ENCODE data around the gene H6PD. TPM values are rescaled to one million over a fixed set of nuclear protein-coding genes. Genes with fewer than 3 reads are reported as not detected.

The H6PD gene
- total RNA-seq, 4 donors from 2014 or later, result 37.3 to 65.1 (median 44.4) TPM

- H3K4me1 ChIP-seq, result peaks cover 97 to 98% of the 10 kb centered on the region in 2 donors
- H3K9me3 ChIP-seq, result no peaks in the 10 kb centered on the region
- peak; percentile 97 to 99 for DNase-seq
- TF ChIP-seq POLR2A (IDR thresholded peaks at IDR 0.05) (peak; percentile 75 to 80), CTCF (IDR thresholded peaks at IDR 0.05 in 4 of 5, conservative IDR thresholded peaks at IDR 0.05 in 1 of 5) (no peak)
- ATAC-seq, result peak; percentile 58 to 59
- intact Hi-C loops (cut with DNase I; ENCODE audit: low total_unique reads), result loop anchor here (5.0 kb wide), 2 partner anchors 135 to 310 kb away; no protein-coding TSS in a partner anchor
- peaks cover 0 to 9% of the 10 kb centered on the region in 2 donors for H3K36me3 ChIP-seq
- peak overlapping the region; percentile 86 to 99 (median 92) for H3K27ac ChIP-seq
- no peaks in the 10 kb centered on the region for H3K27me3 ChIP-seq
- H3K4me3 ChIP-seq, result peak overlapping the region; percentile 37 to 58 (median 53)
- in situ Hi-C loops (cut with MboI; ENCODE audit: low sequenced_read_pairs in 4 of 4), result no loop called here
Observed at GRCh38 chr1:9242338-9242969, 7.9 kb downstream of the H6PD start.

GRCh38 chr1:9243066-9243739 lies 8.6 kb downstream of the H6PD start:
- peaks cover 0 to 10% of the 10 kb centered on the region in 2 donors for H3K36me3 ChIP-seq
- H3K4me1 ChIP-seq, result peaks cover 97 to 98% of the 10 kb centered on the region in 2 donors
- peak overlapping the region; percentile 37 to 58 (median 53) for H3K4me3 ChIP-seq
- in situ Hi-C loops (cut with MboI; ENCODE audit: low sequenced_read_pairs in 4 of 4), result no loop called here
- intact Hi-C loops (cut with DNase I; ENCODE audit: low total_unique reads), result loop anchor here (5.0 kb wide), 2 partner anchors 134 to 309 kb away; no protein-coding TSS in a partner anchor
- TF ChIP-seq CTCF (IDR thresholded peaks at IDR 0.05 in 4 of 5, conservative IDR thresholded peaks at IDR 0.05 in 1 of 5) (no peak), POLR2A (IDR thresholded peaks at IDR 0.05) (no peak)
- H3K27me3 ChIP-seq, result no peaks in the 10 kb centered on the region
- DNase-seq (peak in 1 of 2 donors; percentile 32), ATAC-seq (no peak)
- no peaks in the 10 kb centered on the region for H3K9me3 ChIP-seq
- peak overlapping the region; percentile 86 to 99 (median 92) for H3K27ac ChIP-seq

- no peaks in the 10 kb centered on the region for H3K27me3 ChIP-seq
- no peaks in the 10 kb centered on the region for H3K9me3 ChIP-seq
- H3K36me3 ChIP-seq, result peaks cover 0 to 10% of the 10 kb centered on the region in 2 donors
- H3K27ac ChIP-seq, result peak overlapping the region; percentile 86 to 99 (median 92)
- TF ChIP-seq CTCF (IDR thresholded peaks at IDR 0.05 in 4 of 5, conservative IDR thresholded peaks at IDR 0.05 in 1 of 5) (no peak), POLR2A (IDR thresholded peaks at IDR 0.05) (peak; percentile 51 to 71)
- intact Hi-C loops (cut with DNase I; ENCODE audit: low total_unique reads), result loop anchor here (5.0 kb wide), 2 partner anchors 133 to 308 kb away; no protein-coding TSS in a partner anchor
- in situ Hi-C loops (cut with MboI; ENCODE audit: low sequenced_read_pairs in 4 of 4), result no loop called here
- ATAC-seq, result peak in 1 of 2 donors; percentile 20
- H3K4me3 ChIP-seq, result peak overlapping the region in 2 of 4 donors; percentile 18 to 36
- peak; percentile 46 to 78 for DNase-seq
- H3K4me1 ChIP-seq, result peaks cover 96 to 97% of the 10 kb centered on the region in 2 donors
Observed at GRCh38 chr1:9244501-9245229, 10.1 kb downstream of the H6PD start.

GRCh38 chr1:9245230-9245619 lies 10.7 kb downstream of the H6PD start:
- TF ChIP-seq POLR2A (IDR thresholded peaks at IDR 0.05) (peak; percentile 9 to 35), CTCF (IDR thresholded peaks at IDR 0.05 in 4 of 5, conservative IDR thresholded peaks at IDR 0.05 in 1 of 5) (no peak)
- no peaks in the 10 kb centered on the region for H3K27me3 ChIP-seq
- ATAC-seq (peak in 1 of 2 donors; percentile 1), DNase-seq (peak; percentile 36 to 86)
- peaks cover 95 to 97% of the 10 kb centered on the region in 2 donors for H3K4me1 ChIP-seq
- peak overlapping the region; percentile 86 to 99 (median 92) for H3K27ac ChIP-seq
- intact Hi-C loops (cut with DNase I; ENCODE audit: low total_unique reads) (no loop called here), in situ Hi-C loops (cut with MboI; ENCODE audit: low sequenced_read_pairs in 4 of 4) (no loop called here)
- H3K9me3 ChIP-seq, result no peaks in the 10 kb centered on the region
- H3K4me3 ChIP-seq, result peak overlapping the region in 2 of 4 donors; percentile 18 to 36
- H3K36me3 ChIP-seq, result peaks cover 0 to 10% of the 10 kb centered on the region in 2 donors

Data from gastrocnemius medialis (tissue), 4 donors.